Measurements from ENCODE around the gene INO80. TPM values are rescaled to one million over a fixed set of nuclear protein-coding genes. Genes with fewer than 3 reads are reported as not detected.

INO80 gene
- polyA plus RNA-seq, 2 donors: 4.6 to 11.0 TPM

DNA sequence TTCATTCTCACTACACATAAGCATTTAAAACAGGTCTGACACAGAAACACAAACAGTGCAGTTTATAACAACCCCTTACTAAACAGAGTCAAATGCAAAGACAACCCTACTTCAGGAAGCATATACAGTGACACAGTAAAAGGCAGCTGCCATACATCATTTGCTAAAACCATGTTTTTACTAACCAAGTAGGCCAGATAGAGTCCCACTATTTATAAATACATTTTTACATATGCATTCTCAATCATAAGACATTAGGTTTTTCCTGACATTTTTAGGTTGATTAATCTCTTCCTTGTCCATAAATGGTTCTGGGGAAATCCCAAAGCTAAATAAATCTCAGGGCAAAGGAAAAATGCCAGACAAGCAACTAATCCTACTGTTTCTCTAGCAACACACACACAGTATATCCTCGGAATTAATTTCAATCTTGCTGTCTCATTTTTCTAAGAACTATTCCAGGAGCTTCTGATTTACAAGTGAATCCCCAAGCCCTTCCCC lies 123.8 kb downstream of the INO80 start:
- no peaks in the 10 kb centered on the region for H3K27me3 ChIP-seq (ENCODE audit: control insufficient read depth in 1 of 2, insufficient read depth in 2 of 2, low read length in 2 of 2)
- peaks cover 4 to 14% of the 10 kb centered on the region in 2 donors for H3K36me3 ChIP-seq (ENCODE audit: control insufficient read depth in 2 of 2, insufficient read depth in 2 of 2, low read length in 1 of 2)
- no peak overlapping the region for H3K4me3 ChIP-seq (ENCODE audit: low read depth in 1 of 2, low read length in 2 of 2)
- H3K27ac ChIP-seq (ENCODE audit: low read depth in 2 of 2, low read length in 1 of 2): no peak overlapping the region
- H3K9me3 ChIP-seq (ENCODE audit: control insufficient read depth in 2 of 2, insufficient read depth in 1 of 2, low read depth in 1 of 2, low read length in 1 of 2): no peaks in the 10 kb centered on the region
- 23 to 45% methylated on average over 1 of the region's 1 CpG for WGBS, 2 donors
- H3K4me1 ChIP-seq (ENCODE audit: control insufficient read depth in 2 of 2, insufficient read depth in 2 of 2, low read length in 1 of 2): no peaks in the 10 kb centered on the region

DNA sequence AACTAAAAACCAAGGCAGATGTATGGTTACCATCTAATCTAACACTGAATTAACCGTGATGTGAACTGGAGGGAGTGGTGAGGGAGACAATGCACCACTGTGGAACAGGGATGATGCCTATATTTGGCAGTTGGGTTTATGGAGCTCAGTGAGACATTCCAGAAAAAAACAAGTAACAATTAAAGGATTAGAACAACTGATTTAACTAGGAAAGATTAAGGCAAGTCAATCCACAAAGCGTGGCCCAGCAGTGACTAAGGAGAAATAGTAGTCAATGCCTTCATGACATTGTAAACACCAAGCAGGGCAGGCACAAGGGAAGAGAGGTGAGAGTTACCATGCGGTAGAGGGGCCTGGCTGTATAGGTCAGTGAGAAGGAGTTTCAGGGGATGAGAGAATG lies 124.7 kb downstream of the INO80 start:
- no peak overlapping the region for H3K4me3 ChIP-seq (ENCODE audit: low read depth in 1 of 2, low read length in 2 of 2)
- H3K4me1 ChIP-seq (ENCODE audit: control insufficient read depth in 2 of 2, insufficient read depth in 2 of 2, low read length in 1 of 2): no peaks in the 10 kb centered on the region
- no peak overlapping the region for H3K27ac ChIP-seq (ENCODE audit: low read depth in 2 of 2, low read length in 1 of 2)
- WGBS, 2 donors: 87 to 93% methylated on average over 3 of the region's 3 CpGs
- H3K36me3 ChIP-seq (ENCODE audit: control insufficient read depth in 2 of 2, insufficient read depth in 2 of 2, low read length in 1 of 2): peaks cover 4 to 18% of the 10 kb centered on the region in 2 donors
- no peaks in the 10 kb centered on the region for H3K27me3 ChIP-seq (ENCODE audit: control insufficient read depth in 1 of 2, insufficient read depth in 2 of 2, low read length in 2 of 2)
- no peaks in the 10 kb centered on the region for H3K9me3 ChIP-seq (ENCODE audit: control insufficient read depth in 2 of 2, insufficient read depth in 1 of 2, low read depth in 1 of 2, low read length in 1 of 2)

DNA sequence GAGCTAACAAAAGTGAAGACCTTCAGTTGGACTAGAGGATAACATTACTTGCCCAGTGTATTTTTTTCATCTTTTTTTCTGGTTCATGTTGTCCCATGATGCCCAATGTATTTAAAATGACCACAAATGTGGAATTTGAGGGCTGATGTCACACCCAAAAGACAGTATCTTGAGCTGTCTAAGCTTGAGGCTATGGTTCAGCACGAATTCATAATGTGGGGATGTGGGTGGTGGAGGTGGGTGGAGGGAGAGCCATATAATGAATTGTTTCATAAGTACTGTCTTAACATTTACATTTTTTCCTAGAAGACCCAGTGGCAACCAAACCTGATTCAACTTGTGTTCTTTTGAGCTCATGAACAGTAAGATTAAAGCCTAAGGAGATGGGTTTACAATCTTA lies 125.3 kb downstream of the INO80 start:
- no peaks in the 10 kb centered on the region for H3K27me3 ChIP-seq (ENCODE audit: control insufficient read depth in 1 of 2, insufficient read depth in 2 of 2, low read length in 2 of 2)
- 0% methylated on average over 1 of the region's 1 CpG for WGBS, 2 donors
- no peaks in the 10 kb centered on the region for H3K9me3 ChIP-seq (ENCODE audit: control insufficient read depth in 2 of 2, insufficient read depth in 1 of 2, low read depth in 1 of 2, low read length in 1 of 2)
- H3K4me3 ChIP-seq (ENCODE audit: low read depth in 1 of 2, low read length in 2 of 2): no peak overlapping the region
- H3K36me3 ChIP-seq (ENCODE audit: control insufficient read depth in 2 of 2, insufficient read depth in 2 of 2, low read length in 1 of 2): peaks cover 2 to 18% of the 10 kb centered on the region in 2 donors
- H3K27ac ChIP-seq (ENCODE audit: low read depth in 2 of 2, low read length in 1 of 2): no peak overlapping the region
- H3K4me1 ChIP-seq (ENCODE audit: control insufficient read depth in 2 of 2, insufficient read depth in 2 of 2, low read length in 1 of 2): no peaks in the 10 kb centered on the region

DNA sequence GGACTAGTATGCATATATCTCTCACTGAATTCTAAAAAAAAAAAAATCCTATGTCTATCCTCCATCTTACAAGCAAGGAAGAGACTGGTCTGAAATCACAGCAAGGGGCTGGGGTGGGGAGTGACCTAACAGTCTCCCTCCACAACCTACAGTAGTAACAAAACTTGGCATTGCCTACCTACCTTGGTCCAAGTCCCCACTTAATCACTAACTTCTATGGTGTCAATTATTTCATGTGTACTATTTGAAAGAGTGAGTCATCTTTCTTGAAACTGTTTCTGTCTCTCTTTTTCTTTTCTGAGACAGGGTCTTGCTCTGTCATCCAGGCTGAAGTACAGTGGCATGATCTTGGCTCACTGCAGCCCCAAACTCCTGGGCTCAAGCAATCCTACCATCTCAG lies 126.0 kb downstream of the INO80 start:
- Histone ChIP-seq H3K9me3 (ENCODE audit: control insufficient read depth in 2 of 2, insufficient read depth in 1 of 2, low read depth in 1 of 2, low read length in 1 of 2) (no peaks in the 10 kb centered on the region), H3K4me3 (ENCODE audit: low read depth in 1 of 2, low read length in 2 of 2) (no peak overlapping the region), H3K27ac (ENCODE audit: low read depth in 2 of 2, low read length in 1 of 2) (no peak overlapping the region), H3K36me3 (ENCODE audit: control insufficient read depth in 2 of 2, insufficient read depth in 2 of 2, low read length in 1 of 2) (peaks cover 0 to 20% of the 10 kb centered on the region in 2 donors), H3K27me3 (ENCODE audit: control insufficient read depth in 1 of 2, insufficient read depth in 2 of 2, low read length in 2 of 2) (no peaks in the 10 kb centered on the region), H3K4me1 (ENCODE audit: control insufficient read depth in 2 of 2, insufficient read depth in 2 of 2, low read length in 1 of 2) (no peaks in the 10 kb centered on the region)

DNA sequence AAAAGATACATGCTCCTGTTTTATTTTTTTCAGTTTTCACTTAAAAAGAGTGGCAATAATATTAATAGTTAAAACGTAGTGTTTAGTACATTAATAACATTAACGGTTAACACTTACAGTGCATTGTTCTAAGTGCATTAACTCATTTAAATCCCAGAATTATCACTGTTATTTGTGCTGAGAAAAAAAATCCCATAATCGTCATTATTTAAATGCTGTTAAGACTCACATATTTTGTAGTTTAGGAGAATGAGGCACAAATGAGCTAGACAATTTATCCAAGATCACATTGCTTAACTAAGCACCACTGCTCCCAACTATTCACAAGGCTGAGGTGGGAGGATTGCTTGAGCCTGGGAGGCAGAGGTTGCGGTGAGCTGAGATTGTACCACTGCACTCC lies 127.9 kb downstream of the INO80 start:
- H3K27ac ChIP-seq (ENCODE audit: low read depth in 2 of 2, low read length in 1 of 2): no peak overlapping the region
- H3K9me3 ChIP-seq (ENCODE audit: control insufficient read depth in 2 of 2, insufficient read depth in 1 of 2, low read depth in 1 of 2, low read length in 1 of 2): no peaks in the 10 kb centered on the region
- H3K4me3 ChIP-seq (ENCODE audit: low read depth in 1 of 2, low read length in 2 of 2): no peak overlapping the region
- peaks cover 7 to 26% of the 10 kb centered on the region in 2 donors for H3K36me3 ChIP-seq (ENCODE audit: control insufficient read depth in 2 of 2, insufficient read depth in 2 of 2, low read length in 1 of 2)
- no peaks in the 10 kb centered on the region for H3K27me3 ChIP-seq (ENCODE audit: control insufficient read depth in 1 of 2, insufficient read depth in 2 of 2, low read length in 2 of 2)
- H3K4me1 ChIP-seq (ENCODE audit: control insufficient read depth in 2 of 2, insufficient read depth in 2 of 2, low read length in 1 of 2): no peaks in the 10 kb centered on the region
- WGBS, 2 donors: 93 to 97% methylated on average over 4 of the region's 4 CpGs

GRCh38 chr15:40986820-40987219 lies 129.3 kb downstream of the INO80 start:
- 89 to 92% methylated on average over 7 of the region's 7 CpGs for WGBS, 2 donors
- H3K9me3 ChIP-seq (ENCODE audit: control insufficient read depth in 2 of 2, insufficient read depth in 1 of 2, low read depth in 1 of 2, low read length in 1 of 2): no peaks in the 10 kb centered on the region
- H3K4me3 ChIP-seq (ENCODE audit: low read depth in 1 of 2, low read length in 2 of 2): no peak overlapping the region
- no peaks in the 10 kb centered on the region for H3K27me3 ChIP-seq (ENCODE audit: control insufficient read depth in 1 of 2, insufficient read depth in 2 of 2, low read length in 2 of 2)
- H3K27ac ChIP-seq (ENCODE audit: low read depth in 2 of 2, low read length in 1 of 2): no peak overlapping the region
- H3K36me3 ChIP-seq (ENCODE audit: control insufficient read depth in 2 of 2, insufficient read depth in 2 of 2, low read length in 1 of 2): peaks cover 9 to 34% of the 10 kb centered on the region in 2 donors
- H3K4me1 ChIP-seq (ENCODE audit: control insufficient read depth in 2 of 2, insufficient read depth in 2 of 2, low read length in 1 of 2): no peaks in the 10 kb centered on the region

- Histone ChIP-seq H3K4me3 (ENCODE audit: low read depth in 1 of 2, low read length in 2 of 2) (no peak overlapping the region), H3K27ac (ENCODE audit: low read depth in 2 of 2, low read length in 1 of 2) (no peak overlapping the region), H3K4me1 (ENCODE audit: control insufficient read depth in 2 of 2, insufficient read depth in 2 of 2, low read length in 1 of 2) (no peaks in the 10 kb centered on the region), H3K27me3 (ENCODE audit: control insufficient read depth in 1 of 2, insufficient read depth in 2 of 2, low read length in 2 of 2) (no peaks in the 10 kb centered on the region), H3K36me3 (ENCODE audit: control insufficient read depth in 2 of 2, insufficient read depth in 2 of 2, low read length in 1 of 2) (peaks cover 13 to 38% of the 10 kb centered on the region in 2 donors), H3K9me3 (ENCODE audit: control insufficient read depth in 2 of 2, insufficient read depth in 1 of 2, low read depth in 1 of 2, low read length in 1 of 2) (no peaks in the 10 kb centered on the region)
- WGBS, 2 donors: 89 to 90% methylated on average over 6 of the region's 6 CpGs
Observed at GRCh38 chr15:40985541-40986330, 130.3 kb downstream of the INO80 start.

DNA sequence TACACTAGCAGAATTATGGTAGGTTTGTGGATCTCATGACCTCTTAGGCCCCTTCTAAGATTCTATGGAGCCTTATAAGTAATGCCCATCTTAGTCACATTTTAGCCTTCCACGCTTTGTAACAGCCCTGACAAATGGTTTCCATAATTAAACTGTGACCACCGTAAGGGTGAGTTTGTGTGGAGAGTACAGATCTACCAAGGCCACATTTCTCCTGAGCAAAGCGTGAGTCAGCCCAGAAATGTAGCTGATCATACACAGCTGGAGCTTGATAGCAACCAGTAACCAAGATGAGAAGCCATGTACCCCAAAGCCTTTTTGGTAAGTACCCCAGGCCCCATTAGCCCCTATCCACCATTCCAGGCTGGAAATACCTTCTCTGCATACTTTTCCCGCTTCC lies 131.1 kb downstream of the INO80 start:
- Histone ChIP-seq H3K4me1 (ENCODE audit: control insufficient read depth in 2 of 2, insufficient read depth in 2 of 2, low read length in 1 of 2) (no peaks in the 10 kb centered on the region), H3K4me3 (ENCODE audit: low read depth in 1 of 2, low read length in 2 of 2) (no peak overlapping the region), H3K27me3 (ENCODE audit: control insufficient read depth in 1 of 2, insufficient read depth in 2 of 2, low read length in 2 of 2) (no peaks in the 10 kb centered on the region), H3K36me3 (ENCODE audit: control insufficient read depth in 2 of 2, insufficient read depth in 2 of 2, low read length in 1 of 2) (peaks cover 15 to 38% of the 10 kb centered on the region in 2 donors), H3K27ac (ENCODE audit: low read depth in 2 of 2, low read length in 1 of 2) (no peak overlapping the region), H3K9me3 (ENCODE audit: control insufficient read depth in 2 of 2, insufficient read depth in 1 of 2, low read depth in 1 of 2, low read length in 1 of 2) (no peaks in the 10 kb centered on the region)
- WGBS, 2 donors: 92 to 96% methylated on average over 4 of the region's 4 CpGs

DNA sequence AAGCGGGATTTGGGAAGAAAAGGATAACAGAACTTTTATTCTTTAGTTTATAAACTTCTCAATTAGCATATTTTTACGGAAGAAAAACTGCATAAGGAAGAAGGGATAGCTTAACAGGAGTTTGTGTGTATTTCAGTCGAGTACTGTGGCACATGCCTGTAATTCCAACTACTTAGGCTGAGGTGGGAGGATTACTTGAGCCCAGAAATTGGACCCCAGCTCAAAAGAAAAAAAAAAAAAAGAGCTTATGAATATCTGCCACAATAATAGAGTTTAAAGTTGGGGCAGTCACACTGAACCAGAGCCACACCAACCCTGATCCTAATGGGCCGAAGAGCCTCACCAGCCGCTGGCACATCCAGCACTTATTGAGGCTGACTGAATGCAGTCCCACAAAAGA lies 131.7 kb downstream of the INO80 start:
- no peak overlapping the region for H3K27ac ChIP-seq (ENCODE audit: low read depth in 2 of 2, low read length in 1 of 2)
- no peaks in the 10 kb centered on the region for H3K27me3 ChIP-seq (ENCODE audit: control insufficient read depth in 1 of 2, insufficient read depth in 2 of 2, low read length in 2 of 2)
- no peak overlapping the region for H3K4me3 ChIP-seq (ENCODE audit: low read depth in 1 of 2, low read length in 2 of 2)
- H3K36me3 ChIP-seq (ENCODE audit: control insufficient read depth in 2 of 2, insufficient read depth in 2 of 2, low read length in 1 of 2): peaks cover 20 to 44% of the 10 kb centered on the region in 2 donors
- no peaks in the 10 kb centered on the region for H3K9me3 ChIP-seq (ENCODE audit: control insufficient read depth in 2 of 2, insufficient read depth in 1 of 2, low read depth in 1 of 2, low read length in 1 of 2)
- 96 to 97% methylated on average over 5 of the region's 5 CpGs for WGBS, 2 donors
- no peaks in the 10 kb centered on the region for H3K4me1 ChIP-seq (ENCODE audit: control insufficient read depth in 2 of 2, insufficient read depth in 2 of 2, low read length in 1 of 2)

GRCh38 chr15:40982855-40983254 lies 133.2 kb downstream of the INO80 start:
- no peaks in the 10 kb centered on the region for H3K4me1 ChIP-seq (ENCODE audit: control insufficient read depth in 2 of 2, insufficient read depth in 2 of 2, low read length in 1 of 2)
- peaks cover 21 to 51% of the 10 kb centered on the region in 2 donors for H3K36me3 ChIP-seq (ENCODE audit: control insufficient read depth in 2 of 2, insufficient read depth in 2 of 2, low read length in 1 of 2)
- WGBS, 2 donors: 83 to 86% methylated on average over 13 of the region's 13 CpGs
- no peak overlapping the region for H3K27ac ChIP-seq (ENCODE audit: low read depth in 2 of 2, low read length in 1 of 2)
- no peaks in the 10 kb centered on the region for H3K27me3 ChIP-seq (ENCODE audit: control insufficient read depth in 1 of 2, insufficient read depth in 2 of 2, low read length in 2 of 2)
- no peaks in the 10 kb centered on the region for H3K9me3 ChIP-seq (ENCODE audit: control insufficient read depth in 2 of 2, insufficient read depth in 1 of 2, low read depth in 1 of 2, low read length in 1 of 2)
- H3K4me3 ChIP-seq (ENCODE audit: low read depth in 1 of 2, low read length in 2 of 2): no peak overlapping the region

All from esophagus (tissue), 2 donors.